GM21423 (cell line): Measurements from ENCODE around the gene TACC2.

Experiments used
- ATAC-seq: cut with Tn5 transposase; IDR thresholded peaks from one replicate; pipeline ENCODE4 v1.9.1; 2021; ENCODE audit warnings: mild to moderate bottlenecking, moderate library complexity; ENCODE audit not compliant: unreplicated experiment

Gene TACC2

GRCh38 chr10:122163174-122164022 is 174.4 kb downstream of the TACC2 start:
- ATAC-seq, result no peak

- no peak for ATAC-seq
These were observed 175.1 kb downstream of the TACC2 start for GRCh38 chr10:122164023-122164601.

DNA sequence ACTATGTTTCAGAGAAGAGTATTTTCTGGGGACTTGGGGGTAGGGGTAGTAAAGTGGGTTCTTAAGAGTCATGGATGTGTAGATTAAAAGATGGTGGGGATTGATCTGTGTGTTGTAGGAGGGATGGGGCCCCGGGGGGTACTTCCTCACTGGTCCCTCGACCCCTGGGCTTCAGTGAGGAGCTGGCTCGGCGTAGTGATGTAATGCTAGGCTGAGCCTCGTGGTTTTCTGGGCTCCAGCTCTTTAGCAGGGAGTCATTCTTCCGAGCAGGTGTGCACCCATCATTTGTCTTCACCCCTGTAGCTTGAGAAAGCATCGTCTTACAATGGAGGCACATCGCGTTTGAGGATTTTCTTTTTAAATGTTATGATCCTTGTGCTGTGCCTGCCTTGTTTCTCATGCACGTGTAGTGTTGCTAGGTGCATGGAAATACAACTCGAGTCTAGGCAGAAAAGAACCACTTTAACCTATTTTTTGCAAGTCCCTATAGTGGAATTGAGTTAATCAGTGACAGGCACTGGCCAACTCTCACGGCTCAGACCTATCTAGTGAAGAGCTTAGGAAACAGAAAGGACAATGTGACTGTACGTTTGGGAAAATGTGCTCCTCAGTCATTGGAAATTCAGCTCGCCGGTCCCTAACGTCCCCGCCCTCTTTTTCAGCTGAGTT is 176.0 kb downstream of the TACC2 start:
- ATAC-seq, result no peak

DNA sequence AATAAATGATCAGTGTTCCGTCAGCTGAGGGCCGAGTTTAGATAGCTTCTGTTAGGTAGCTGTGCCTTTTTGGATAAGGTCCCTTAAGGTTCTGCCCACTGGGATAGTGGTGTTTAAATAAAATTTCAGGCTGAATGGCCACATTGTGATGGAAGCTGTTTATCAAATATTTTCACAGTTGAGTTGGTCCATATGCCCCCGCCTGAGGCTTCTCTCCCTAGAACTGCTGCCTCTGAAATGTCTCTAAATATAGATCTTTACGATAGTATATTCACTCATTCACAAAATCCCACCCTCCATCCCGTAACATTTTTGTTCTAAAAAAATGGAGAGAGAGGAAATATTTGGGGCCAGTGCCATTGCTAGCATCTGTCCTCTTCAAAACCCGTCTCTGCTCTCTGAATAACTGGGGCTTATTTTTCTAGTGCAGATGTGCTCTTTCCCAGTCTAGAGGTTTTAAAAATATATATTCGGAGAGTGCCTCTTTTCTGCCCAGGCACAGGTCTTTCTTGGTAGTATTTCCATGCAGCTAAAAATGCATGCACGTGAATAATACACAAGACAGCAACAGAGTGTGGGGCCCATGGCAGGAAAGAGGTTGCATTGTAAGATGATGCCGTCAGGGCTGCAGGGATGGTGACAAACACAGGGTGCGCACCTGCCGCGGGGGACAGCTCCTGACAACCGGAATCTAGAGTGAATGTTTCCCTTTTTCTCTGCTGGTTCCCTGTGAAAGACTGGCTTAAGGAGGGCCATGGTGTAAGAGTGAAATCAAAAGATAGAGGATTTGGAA is 176.7 kb downstream of the TACC2 start:
- ATAC-seq, result no peak

DNA sequence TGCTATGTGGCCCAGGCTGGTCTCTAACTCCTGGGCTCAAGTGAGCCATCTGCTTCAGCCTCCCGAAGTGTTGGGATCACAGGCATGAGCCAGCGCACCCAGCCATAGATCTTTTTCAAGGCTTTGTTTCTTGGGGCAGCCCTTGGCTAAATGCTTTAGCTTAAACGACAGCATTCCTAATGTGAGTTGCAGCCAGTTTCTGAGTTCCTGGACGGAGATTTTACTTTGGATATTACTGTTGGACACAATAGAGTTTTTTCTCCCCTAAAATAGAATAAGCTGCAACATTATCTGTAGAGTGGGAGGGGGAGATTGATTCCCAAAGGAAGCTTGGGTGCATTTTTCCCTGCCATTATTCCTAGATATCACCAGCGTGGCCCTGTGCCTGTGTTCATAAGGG is 179.1 kb downstream of the TACC2 start:
- no peak for ATAC-seq

GRCh38 chr10:122168598-122169394 is 179.8 kb downstream of the TACC2 start:
- no peak for ATAC-seq

- no peak for ATAC-seq
These were observed 181.8 kb downstream of the TACC2 start for GRCh38 chr10:122170802-122171201.

DNA sequence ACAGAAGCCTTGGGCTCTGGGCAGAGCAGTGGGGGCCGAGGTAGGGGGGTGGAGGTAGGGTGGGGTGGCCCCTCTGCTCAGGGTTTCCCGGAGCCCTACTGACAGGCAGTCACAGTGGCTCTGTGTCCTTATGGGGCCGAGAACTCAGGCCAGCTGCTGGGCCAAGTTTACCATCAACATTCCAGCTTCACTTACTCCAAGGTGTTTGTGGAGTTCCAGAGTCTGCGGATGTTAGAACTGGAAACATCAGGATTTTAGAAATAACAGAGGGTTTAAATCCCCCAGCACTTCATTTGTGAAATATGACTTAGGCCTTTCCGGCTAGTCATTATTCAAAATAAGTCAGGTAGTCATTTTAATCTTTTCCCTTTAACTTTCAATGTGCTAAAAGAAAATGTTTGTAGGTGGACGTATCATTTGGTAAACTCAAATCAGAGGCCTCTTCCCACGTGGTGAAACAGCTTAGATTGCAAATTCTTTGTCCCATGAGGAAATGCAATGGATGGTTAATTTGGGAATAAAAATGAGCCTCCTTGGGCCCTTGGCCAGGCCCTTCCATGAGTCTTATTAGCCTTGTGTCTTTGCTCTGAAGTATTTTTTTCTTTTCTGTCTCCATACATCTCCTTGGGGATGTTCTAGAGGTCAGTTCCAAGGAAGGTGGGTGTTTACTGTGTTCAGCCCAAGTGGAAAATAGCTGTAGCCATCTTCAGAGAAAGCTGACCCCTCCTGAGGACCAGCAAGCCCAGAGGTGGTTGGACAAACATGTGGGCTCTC is 182.5 kb downstream of the TACC2 start:
- ATAC-seq, result no peak

GRCh38 chr10:122172361-122173008 is 183.5 kb downstream of the TACC2 start:
- no peak for ATAC-seq

GRCh38 chr10:122173337-122173736 is 184.4 kb downstream of the TACC2 start:
- ATAC-seq, result no peak

DNA sequence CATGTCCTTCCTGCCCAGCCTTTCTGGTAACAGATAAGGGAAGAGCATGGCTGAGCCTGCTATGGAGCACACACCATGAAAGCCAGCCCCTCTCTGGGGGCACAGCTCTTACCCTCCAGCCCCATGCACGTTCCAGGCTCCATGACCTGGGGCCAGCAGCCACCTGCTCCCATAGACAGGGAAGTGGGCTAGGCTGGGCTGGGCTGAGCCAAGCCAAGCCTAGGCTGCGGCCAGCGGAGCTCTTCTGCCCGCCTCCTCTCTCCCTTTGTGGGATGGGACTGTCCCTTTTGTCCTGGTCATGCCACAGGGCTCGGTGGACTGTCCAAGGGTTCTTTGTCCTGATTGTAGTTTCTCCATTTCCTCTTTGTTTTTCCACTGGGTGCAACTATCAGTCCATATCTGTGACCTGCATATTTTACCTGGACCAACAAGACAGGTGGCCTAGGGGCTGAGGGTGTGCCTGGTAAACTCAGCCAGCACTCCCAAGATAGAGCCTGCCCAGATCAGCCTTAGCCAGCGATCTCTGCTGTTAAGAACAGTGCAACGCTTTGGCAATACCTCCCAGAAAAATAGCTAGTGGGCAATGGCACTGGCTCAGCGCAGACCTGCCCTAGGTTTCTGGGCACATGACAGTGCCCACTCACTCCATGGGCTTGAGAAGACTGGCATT is 184.9 kb downstream of the TACC2 start:
- no peak for ATAC-seq

DNA sequence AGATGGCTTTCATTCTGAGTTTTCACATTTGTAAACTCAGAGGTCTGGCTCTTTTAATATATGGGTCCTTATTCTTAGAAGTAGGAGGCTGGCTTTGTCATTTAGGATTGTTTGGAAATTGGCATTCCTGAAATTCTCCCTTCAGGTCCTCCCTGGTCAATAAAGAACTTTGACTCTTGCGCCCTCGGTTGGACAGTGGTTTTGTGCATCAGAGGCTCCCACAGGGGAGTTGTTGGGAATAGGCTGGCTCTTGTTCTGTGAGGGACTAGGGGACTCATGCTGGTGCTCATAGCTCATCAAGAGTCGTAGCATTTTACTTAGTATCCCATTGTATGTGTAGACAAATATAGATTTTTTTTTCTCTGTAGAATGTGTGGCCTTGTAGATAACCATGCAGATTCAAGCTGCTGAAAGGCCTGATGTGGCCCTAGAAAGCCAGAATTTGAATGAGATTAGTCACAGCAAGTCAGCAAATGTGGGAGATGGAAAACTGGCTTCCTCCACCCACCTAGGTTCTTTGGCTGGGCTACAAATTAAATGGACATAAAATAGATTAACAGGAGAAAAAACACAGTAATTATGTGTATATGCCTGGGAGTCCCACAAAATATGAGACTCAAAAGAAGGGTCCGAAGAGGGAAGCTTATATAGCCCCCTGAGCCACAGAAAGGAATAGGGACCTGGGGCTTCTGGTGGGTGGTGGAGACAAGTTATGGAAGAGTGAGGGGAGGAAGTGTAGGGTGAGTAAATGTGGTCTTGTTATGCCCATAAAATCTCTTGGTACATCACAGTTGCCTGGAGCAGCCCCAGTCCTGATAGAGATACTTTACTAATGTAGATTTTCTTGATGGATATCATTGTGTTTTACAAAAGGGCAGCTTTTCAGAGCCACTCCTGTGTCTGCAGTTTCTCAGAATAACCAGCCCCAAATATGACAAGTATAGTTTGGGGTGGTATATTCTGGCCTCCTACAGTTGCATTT is 187.6 kb downstream of the TACC2 start:
- no peak for ATAC-seq

DNA sequence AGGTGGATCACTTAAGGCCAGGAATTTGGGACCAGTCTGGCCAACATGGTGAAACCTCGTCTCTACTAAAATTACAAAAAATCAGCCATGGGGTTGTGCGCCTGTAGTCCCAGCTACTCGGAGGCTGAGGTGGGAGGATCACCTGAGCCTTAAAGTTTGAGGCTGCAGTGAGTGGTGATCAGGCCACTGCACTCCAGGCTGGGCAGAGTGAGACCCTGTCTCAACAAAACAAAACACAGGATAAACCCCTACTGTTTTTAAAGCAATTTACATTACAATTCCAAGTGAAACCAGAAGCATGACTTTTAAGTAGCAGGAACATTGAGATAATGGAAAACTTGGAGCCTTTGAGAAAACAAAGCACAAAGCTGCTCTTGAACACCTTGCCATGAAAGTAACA is 189.7 kb downstream of the TACC2 start:
- ATAC-seq, result no peak

- no peak for ATAC-seq
These were observed 192.2 kb downstream of the TACC2 start for GRCh38 chr10:122181041-122181732.

DNA sequence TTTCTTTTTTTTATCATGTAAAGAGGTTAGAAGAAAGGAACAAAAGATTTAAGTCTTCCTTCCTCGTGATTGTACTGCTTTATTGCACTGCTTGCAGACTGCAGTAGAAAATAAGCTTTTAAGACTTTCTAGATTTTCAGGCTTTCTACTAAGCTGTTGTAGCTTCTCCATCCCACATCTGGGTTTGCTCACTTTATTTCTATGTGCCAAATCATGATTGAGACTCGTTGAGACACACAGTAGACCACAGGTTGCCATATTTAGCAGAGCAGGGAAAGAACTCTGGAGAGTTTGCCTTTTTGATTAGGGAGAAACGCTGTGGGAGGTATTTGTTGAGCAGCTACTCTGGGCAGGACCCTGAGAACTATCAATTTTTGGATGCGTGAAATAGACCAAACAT is 192.9 kb downstream of the TACC2 start:
- no peak for ATAC-seq

- no peak for ATAC-seq
These were observed 193.3 kb downstream of the TACC2 start for GRCh38 chr10:122182308-122182707.

GRCh38 chr10:122184254-122184653 is 195.3 kb downstream of the TACC2 start:
- no peak for ATAC-seq
